GM12873 (cell line): Measurements from ENCODE around the gene PGP.
A peak's percentile ranks its signal among the peaks of the same experiment; 100 is the strongest.

Source experiments
- TF ChIP-seq, protein P1 (sequence below): IDR thresholded peaks from 2 replicates; pipeline ENCODE4 v1.5.1; 2012; ENCODE audit warnings: low read depth, mild to moderate bottlenecking, moderate library complexity, low read length, control low read depth; ENCODE audit not compliant: insufficient read depth; ENCODE audit errors: missing control alignments

PGP gene

GRCh38 chr16:2250652-2251295 is 36.1 kb upstream of the PGP start:
- TF ChIP-seq, protein P1, sequence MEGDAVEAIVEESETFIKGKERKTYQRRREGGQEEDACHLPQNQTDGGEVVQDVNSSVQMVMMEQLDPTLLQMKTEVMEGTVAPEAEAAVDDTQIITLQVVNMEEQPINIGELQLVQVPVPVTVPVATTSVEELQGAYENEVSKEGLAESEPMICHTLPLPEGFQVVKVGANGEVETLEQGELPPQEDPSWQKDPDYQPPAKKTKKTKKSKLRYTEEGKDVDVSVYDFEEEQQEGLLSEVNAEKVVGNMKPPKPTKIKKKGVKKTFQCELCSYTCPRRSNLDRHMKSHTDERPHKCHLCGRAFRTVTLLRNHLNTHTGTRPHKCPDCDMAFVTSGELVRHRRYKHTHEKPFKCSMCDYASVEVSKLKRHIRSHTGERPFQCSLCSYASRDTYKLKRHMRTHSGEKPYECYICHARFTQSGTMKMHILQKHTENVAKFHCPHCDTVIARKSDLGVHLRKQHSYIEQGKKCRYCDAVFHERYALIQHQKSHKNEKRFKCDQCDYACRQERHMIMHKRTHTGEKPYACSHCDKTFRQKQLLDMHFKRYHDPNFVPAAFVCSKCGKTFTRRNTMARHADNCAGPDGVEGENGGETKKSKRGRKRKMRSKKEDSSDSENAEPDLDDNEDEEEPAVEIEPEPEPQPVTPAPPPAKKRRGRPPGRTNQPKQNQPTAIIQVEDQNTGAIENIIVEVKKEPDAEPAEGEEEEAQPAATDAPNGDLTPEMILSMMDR, result no peak

GRCh38 chr16:2246301-2246885 is 31.8 kb upstream of the PGP start:
- TF ChIP-seq, protein P1, result no peak

DNA sequence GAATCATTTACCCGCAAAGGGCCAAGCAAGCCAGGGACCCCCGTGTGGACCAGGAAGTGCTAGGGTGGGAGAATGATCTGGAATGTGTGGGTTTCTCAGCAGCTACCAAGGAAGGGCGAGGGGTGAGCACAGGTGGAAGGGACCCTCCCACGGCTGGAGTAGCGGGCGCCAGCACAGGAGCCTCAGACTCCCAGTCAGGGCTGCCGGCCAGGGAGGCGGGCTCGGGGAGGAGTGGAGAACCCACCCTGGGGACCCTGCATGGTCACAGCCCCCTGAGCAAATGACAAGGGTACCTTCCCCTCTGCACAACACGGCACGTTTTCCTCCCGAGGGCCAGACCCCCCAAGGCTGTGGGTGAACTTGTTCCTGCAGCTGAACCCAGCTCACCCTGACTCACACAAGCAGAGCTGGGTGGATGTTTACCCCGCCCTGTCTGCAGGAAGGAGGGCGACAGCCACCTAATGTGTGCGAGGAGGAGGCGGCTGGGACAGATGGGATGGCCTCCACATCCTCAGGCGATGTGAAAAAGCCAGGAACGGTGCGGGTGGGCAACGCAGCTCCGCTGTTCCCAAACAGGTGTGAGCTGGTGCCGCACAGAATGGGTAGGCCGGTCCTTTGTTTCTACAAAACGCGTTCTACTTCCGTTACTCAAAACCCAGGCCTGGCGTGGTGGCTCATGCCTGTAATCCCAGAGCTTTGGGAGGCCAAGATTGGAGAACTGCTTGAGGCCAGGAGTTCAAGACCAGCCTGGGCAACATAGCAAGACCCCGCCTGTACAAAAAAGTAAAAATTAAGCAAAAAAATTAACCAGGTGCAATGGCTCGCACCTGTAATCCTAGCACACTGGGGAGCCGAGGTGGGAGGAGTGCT is 30.5 kb upstream of the PGP start:
- TF ChIP-seq, protein P1, result no peak

DNA sequence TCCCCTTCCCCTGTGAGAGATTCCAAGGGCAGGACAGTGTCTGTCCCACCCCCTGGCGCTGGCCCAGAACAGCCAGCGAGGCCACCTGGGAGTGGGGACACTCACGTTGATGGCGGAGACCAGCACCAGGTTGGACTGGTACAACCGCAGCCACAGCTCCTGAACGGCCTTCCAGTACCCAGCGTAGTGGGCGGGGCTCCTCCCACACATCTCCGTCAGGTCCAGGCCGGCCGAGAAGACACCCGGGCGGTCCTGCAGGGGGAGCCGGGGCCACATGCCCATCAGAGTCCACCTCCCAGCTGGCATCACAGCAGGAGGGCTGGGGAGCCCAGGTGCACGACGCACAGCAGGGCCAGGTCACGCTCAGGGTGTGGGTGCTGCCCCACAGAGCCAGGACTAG is 29.7 kb upstream of the PGP start:
- TF ChIP-seq, protein P1, result no peak

GRCh38 chr16:2243781-2244180 is 29.1 kb upstream of the PGP start:
- TF ChIP-seq, protein P1, result no peak

DNA sequence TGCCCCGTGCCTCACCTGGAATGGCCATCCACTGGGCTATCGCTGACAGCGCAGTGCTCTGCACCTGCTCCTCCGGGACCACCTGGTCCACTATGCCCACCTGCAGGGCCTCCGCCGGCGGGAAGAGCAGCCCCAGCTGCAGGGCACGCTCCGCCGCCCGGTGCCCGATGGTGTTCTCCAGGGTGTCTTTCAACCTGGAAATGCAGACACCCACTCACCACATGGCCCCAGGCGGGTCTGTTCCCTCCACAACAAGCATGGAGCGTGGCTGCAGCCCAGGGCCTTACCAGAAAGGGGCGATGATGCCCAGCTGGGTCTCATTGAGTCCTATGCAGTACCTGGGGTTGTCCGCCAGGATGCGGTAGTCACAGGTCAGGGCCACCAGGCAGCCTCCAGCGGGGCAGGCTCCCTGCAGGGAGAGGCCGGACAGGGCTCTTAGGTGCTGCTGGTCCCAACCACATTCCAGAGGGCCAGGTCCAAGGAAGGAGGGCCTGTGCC is 28.4 kb upstream of the PGP start:
- TF ChIP-seq, protein P1, result peak; percentile 2

DNA sequence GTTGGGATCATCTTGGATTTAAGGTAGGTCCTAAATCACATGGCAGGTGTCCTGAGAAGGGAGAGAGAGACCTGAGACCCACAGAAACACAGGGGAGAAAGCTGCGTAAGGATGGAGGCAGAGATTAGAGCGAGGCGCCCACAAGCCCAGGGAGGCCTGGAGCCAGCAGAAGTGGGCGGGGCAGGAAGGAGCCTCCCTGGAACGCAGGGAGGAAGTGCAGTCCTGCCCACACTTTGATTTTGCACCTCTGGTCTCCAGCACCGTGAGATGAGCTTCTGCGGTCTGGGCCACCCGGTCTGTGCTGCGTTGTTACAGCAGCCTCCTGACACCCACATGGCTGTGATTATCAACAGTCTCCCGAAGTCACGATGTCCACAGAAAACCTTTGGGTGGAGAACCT is 28.0 kb upstream of the PGP start:
- TF ChIP-seq, protein P1, result no peak
